Lower leg skin (tissue), 4 donors: Measurements from ENCODE around the gene HENMT1. TPM values are rescaled to one million over a fixed set of nuclear protein-coding genes. Genes with fewer than 3 reads are reported as not detected.

Source experiments
- DNase-seq, 2 donors: peaks; one replicate each; pipeline ENCODE4 v3.0.0-alpha.2; 2019; ENCODE audit warnings: low spot score in 2 of 2
- H3K4me3 ChIP-seq: fragments of 200-600 bp; sonication (generic); 2 replicates; pipeline ENCODE4 v1.5.1; 2017; ENCODE audit warnings: mild to moderate bottlenecking, low read depth; ENCODE audit not compliant: poor library complexity, severe bottlenecking
- POLR2A ChIP-seq, 2 donors: fragments of 450-650 bp; IDR thresholded peaks; one replicate each; pipeline ENCODE4 v1.6.1; 2016 to 2017; ENCODE audit warnings: antibody characterized with exemption in 2 of 2, mild to moderate bottlenecking in 1 of 2, moderate library complexity in 1 of 2
- WGBS, 2 donors: methylation state at CpG; one replicate each; pipeline ENCODE4 v1.1.5; 2018; 5-methylcytosine and 5-hydroxymethylcytosine counted together
- intact Hi-C: fragments of 100-400 bp; cut with DNase I; formaldehyde crosslinking; loops from one replicate; pipeline ENCODE4 v1.15.0; 2023; ENCODE audit warnings: low total_unique reads
- total RNA-seq, 4 donors: library from RNA; depleted of rRNA; stranded (reverse); fragments of >200 nt; gene quantifications; one replicate each; pipeline ENCODE4 v1.1.0, GENCODE V29; 2016
- TF ChIP-seq, protein P1 (sequence below), 3 donors: fragments of 450-650 bp; IDR thresholded peaks; one replicate each; pipeline ENCODE4 v1.5.1; 2016; ENCODE audit warnings: antibody characterized with exemption in 3 of 3, mild to moderate bottlenecking in 3 of 3, moderate library complexity in 2 of 3

HENMT1 gene
- total RNA-seq, 4 donors from 2014 or later = 2.0 to 3.9 (median 2.2) TPM

DNA sequence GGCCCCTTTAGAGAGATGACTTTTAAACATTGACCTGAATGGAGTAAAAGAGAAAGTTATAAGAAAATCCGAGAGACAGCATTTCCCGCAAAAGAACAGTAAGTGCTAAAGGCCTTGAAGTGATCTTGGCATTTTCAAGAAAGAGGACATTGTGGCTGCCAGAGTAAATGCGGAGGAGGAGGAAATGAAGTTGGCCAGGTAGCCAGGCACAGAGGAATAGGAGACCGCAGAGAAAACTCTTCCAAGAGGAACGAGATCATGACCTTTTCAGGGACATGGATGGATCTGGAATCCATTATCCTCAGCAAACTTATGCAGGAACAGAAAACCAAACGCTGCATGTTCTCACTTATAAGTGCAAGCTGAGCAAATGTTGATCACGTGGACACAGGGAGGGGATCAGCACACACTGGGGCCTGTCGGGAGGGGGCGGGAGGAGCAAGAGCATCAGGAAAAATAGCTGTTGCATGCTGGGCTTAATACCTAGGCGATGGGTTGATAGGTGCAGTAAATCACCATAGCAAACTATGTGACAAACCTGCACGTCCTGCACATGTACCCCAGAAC lies 51.3 kb downstream of the HENMT1 start:
- TF ChIP-seq, protein P1, sequence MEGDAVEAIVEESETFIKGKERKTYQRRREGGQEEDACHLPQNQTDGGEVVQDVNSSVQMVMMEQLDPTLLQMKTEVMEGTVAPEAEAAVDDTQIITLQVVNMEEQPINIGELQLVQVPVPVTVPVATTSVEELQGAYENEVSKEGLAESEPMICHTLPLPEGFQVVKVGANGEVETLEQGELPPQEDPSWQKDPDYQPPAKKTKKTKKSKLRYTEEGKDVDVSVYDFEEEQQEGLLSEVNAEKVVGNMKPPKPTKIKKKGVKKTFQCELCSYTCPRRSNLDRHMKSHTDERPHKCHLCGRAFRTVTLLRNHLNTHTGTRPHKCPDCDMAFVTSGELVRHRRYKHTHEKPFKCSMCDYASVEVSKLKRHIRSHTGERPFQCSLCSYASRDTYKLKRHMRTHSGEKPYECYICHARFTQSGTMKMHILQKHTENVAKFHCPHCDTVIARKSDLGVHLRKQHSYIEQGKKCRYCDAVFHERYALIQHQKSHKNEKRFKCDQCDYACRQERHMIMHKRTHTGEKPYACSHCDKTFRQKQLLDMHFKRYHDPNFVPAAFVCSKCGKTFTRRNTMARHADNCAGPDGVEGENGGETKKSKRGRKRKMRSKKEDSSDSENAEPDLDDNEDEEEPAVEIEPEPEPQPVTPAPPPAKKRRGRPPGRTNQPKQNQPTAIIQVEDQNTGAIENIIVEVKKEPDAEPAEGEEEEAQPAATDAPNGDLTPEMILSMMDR (IDR thresholded peaks at IDR 0.05) = no peak
- TF ChIP-seq POLR2A (IDR thresholded peaks at IDR 0.05) = no peak
- intact Hi-C loops = no loop called here
- DNase-seq = no peak
- WGBS, 2 donors = 49 to 65% methylated on average over 11 of the region's 11 CpGs
- H3K4me3 ChIP-seq = no peak overlapping the region

DNA sequence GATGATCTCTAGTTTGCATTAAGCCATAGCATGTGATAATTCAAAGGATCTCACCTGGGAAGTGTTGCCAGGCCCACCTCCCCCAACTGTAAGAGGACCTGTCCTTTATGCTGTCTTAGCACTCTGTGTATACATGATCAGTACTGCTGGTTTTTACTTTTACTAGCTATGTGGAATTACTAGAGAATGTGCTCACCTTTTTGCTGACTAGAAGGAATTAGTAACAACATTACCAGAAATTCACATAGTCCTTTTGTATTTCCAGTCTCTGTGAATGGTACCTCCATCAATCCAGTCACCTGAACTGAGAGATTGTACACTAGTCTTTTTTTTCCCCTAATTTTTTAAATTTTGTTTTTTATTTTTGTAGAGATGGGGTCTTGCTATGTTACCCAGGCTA lies 54.4 kb downstream of the HENMT1 start:
- no peak for TF ChIP-seq POLR2A (IDR thresholded peaks at IDR 0.05)
- TF ChIP-seq, protein P1 (IDR thresholded peaks at IDR 0.05) = no peak
- intact Hi-C loops = no loop called here
- H3K4me3 ChIP-seq = no peak overlapping the region
- DNase-seq = no peak

DNA sequence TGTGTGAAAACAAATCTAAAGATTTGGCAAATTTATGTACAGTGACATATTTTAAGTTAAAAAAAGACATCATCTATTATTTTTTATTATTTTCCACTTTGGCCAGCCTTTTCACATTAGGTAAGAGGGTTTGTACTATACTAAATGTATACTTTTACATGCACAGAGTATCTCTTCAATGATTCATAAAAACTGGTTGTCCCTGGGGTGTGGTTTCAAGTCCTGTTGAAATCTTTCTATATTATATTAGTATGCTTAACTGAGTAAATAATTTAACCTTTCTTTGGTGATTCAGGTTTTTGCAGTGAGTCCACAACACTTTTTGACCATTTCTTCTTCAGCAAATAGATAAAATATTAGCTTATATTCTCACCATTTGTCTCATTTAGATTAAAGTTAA lies 55.3 kb downstream of the HENMT1 start:
- no peak overlapping the region for H3K4me3 ChIP-seq
- DNase-seq = no peak
- intact Hi-C loops = no loop called here
- TF ChIP-seq POLR2A (IDR thresholded peaks at IDR 0.05) = no peak
- TF ChIP-seq, protein P1 (IDR thresholded peaks at IDR 0.05) = no peak

DNA sequence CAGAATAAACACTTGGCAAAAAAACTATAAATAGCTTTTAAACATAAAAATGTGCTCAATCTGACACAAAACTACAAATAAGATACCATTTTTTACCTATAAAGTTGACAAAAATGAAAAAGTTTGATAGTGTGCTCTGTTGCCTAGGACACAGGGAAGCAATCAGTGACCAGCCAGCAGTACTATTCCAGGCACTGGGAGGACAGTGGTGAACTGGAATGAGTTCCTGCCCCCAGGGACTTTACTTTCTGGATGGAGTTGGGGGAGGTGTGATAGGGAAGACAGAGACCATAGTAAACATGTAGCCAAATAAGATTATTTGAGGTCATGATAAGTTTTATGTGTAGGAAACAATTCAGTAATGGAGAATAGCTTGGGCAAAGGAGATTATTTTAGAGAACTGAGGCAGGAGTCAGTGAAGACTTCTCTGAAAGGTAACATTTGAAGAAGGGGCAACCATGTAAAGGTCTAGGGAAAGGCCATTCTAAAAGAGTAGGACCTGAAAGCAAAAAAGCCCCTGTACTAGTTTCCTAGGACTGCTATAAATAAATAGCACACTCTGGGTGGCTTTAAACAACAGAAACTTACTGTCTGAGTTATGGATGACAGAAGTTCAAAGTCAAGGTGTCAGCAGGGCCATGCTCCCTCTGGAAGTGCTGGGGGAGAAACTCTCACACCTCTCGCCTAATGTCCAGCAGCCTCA lies 59.0 kb downstream of the HENMT1 start:
- 81 to 97% methylated on average over 1 of the region's 1 CpG for WGBS, 2 donors
- intact Hi-C loops = no loop called here
- TF ChIP-seq, protein P1 (IDR thresholded peaks at IDR 0.05) = no peak
- TF ChIP-seq POLR2A (IDR thresholded peaks at IDR 0.05) = no peak
- no peak for DNase-seq
- H3K4me3 ChIP-seq = no peak overlapping the region

DNA sequence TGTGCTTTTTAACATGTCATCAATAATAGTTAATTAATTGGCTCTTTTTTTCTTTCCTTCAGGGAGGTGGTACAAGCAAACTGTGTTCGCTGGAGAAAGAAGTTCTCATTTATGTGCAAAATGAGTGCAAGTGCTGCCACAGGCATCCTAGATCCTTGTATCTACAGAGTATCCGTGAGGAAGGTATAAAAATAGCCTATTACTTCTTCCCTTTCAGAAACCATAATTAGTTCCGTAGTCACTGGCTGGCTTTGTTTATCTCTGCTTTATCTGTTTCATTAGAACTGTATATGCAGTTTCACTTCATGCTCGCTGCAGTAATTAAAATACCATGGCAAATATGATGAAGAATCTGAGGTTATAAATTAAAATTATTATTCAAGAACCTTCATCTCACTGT lies 60.4 kb downstream of the HENMT1 start:
- intact Hi-C loops = no loop called here
- TF ChIP-seq, protein P1 (IDR thresholded peaks at IDR 0.05) = no peak
- TF ChIP-seq POLR2A (IDR thresholded peaks at IDR 0.05) = no peak
- no peak for DNase-seq
- no peak overlapping the region for H3K4me3 ChIP-seq
- WGBS, 2 donors = 69 to 70% methylated on average over 4 of the region's 4 CpGs

DNA sequence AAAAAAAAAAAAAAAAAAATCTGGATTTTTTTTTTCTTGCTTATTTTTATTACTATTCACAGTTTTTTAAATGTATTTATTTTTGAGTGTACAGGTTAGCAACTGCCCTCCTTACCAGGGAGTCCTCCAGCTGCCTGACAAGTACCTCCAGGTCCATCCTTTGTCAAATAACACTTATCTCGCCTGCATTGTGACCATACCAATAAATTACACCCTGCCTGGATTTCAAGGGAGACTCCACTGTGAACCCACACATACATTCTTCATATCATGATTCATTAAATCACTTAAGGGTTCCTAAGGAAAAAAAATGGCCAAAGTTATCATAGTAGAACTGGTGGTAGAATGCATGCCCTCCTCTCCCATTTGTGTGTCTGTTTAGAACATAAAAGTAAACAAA lies 62.6 kb downstream of the HENMT1 start:
- DNase-seq = no peak
- H3K4me3 ChIP-seq = no peak overlapping the region
- WGBS, 2 donors = 92 to 94% methylated on average over 1 of the region's 1 CpG
- intact Hi-C loops = no loop called here
- no peak for TF ChIP-seq POLR2A (IDR thresholded peaks at IDR 0.05)
- TF ChIP-seq, protein P1 (IDR thresholded peaks at IDR 0.05) = no peak
